Keratinocyte (primary cell): ENCODE results near the gene KCNC1.

Experiments used
- EZH2 ChIP-seq: IDR thresholded peaks from one replicate; pipeline ENCODE4 v1.6.1; 2012; ENCODE audit warnings: inconsistent platforms, mild to moderate bottlenecking, low read length, moderate library complexity
- TF ChIP-seq, protein P1 (sequence below), 3 experiments: IDR thresholded peaks in 1 of 3; conservative IDR thresholded peaks in 1 of 3; optimal IDR thresholded peaks in 1 of 3; 2 replicates in 2 of 3; 3 replicates in 1 of 3; pipeline versions ENCODE3 to v1.5.1; 2011; ENCODE audit warnings: low read length in 3 of 3, mild to moderate bottlenecking in 3 of 3, moderate library complexity in 2 of 3, control low read depth in 1 of 3, inconsistent platforms in 1 of 3; ENCODE audit not compliant: insufficient read depth in 2 of 3; ENCODE audit errors: extremely low read depth in 1 of 3

DNA sequence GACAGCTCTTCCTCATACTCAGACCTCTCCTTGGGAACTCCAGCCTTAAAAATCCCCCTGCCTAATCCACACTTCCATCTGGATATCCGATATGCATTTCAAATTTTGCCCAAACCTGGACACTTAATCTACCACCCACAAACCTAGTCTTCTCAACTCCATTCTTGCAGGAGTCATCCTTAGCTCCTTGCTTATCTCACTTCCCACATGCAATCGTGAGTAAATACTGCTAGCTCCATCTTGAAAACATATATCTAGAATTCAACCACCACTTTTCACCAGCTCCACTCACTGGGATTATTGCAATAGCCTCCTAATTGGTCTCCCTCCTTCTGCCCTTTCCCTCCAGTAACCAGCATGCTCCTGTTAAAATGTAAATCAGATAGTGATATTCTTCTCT lies 17.8 kb upstream of the KCNC1 start:
- TF ChIP-seq, protein P1, sequence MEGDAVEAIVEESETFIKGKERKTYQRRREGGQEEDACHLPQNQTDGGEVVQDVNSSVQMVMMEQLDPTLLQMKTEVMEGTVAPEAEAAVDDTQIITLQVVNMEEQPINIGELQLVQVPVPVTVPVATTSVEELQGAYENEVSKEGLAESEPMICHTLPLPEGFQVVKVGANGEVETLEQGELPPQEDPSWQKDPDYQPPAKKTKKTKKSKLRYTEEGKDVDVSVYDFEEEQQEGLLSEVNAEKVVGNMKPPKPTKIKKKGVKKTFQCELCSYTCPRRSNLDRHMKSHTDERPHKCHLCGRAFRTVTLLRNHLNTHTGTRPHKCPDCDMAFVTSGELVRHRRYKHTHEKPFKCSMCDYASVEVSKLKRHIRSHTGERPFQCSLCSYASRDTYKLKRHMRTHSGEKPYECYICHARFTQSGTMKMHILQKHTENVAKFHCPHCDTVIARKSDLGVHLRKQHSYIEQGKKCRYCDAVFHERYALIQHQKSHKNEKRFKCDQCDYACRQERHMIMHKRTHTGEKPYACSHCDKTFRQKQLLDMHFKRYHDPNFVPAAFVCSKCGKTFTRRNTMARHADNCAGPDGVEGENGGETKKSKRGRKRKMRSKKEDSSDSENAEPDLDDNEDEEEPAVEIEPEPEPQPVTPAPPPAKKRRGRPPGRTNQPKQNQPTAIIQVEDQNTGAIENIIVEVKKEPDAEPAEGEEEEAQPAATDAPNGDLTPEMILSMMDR (optimal IDR thresholded peaks at IDR 0.05 in 1 of 3, IDR thresholded peaks at IDR 0.05 in 1 of 3, conservative IDR thresholded peaks at IDR 0.05 in 1 of 3; ENCODE audit: extremely low read depth in 1 of 3, insufficient read depth in 2 of 3, low read length in 3 of 3): no peak
- no peak for TF ChIP-seq EZH2
